Calu3 (cell line): Measurements from ENCODE around the gene NTNG2. TPM values are rescaled to one million over a fixed set of nuclear protein-coding genes. Genes with fewer than 3 reads are reported as not detected.

Source experiments
- BruUV-seq: library from RNA; stranded (reverse); fragments of 400-500 nt; replicated peaks from 2 replicates; lab custom pipeline; 2021; lab: Mats Ljungman, UMichigan
- CTCF ChIA-PET: fragments of 300-600 bp; sonication (Branson Sonifier 250); formaldehyde crosslinking; loops from one replicate; lab custom pipeline; 2022; ENCODE audit warnings: antibody characterized with exemption; lab: Charles Lee
- DNase-seq: peaks from one replicate; pipeline ENCODE4 v3.0.0; 2022
- H3K27ac Mint-ChIP-seq: one replicate; pipeline ENCODE4 v1.8.0; 2022; ENCODE audit warnings: mixed read lengths; ENCODE audit not compliant: unreplicated experiment
- H3K27me3 Mint-ChIP-seq: one replicate; pipeline ENCODE4 v1.8.0; 2022; ENCODE audit warnings: mixed read lengths; ENCODE audit not compliant: unreplicated experiment
- H3K36me3 Mint-ChIP-seq: one replicate; pipeline ENCODE4 v1.8.0; 2022; ENCODE audit warnings: mild to moderate bottlenecking, moderate library complexity, mixed read lengths; ENCODE audit not compliant: insufficient read depth, unreplicated experiment
- H3K4me1 Mint-ChIP-seq: one replicate; pipeline ENCODE4 v1.8.0; 2022; ENCODE audit warnings: mild to moderate bottlenecking, low read depth, mixed read lengths; ENCODE audit not compliant: unreplicated experiment
- H3K4me3 Mint-ChIP-seq: one replicate; pipeline ENCODE4 v1.8.0; 2022; ENCODE audit warnings: mild to moderate bottlenecking, low read depth, moderate library complexity, mixed read lengths; ENCODE audit not compliant: unreplicated experiment
- H3K9me3 Mint-ChIP-seq: one replicate; pipeline ENCODE4 v1.8.0; 2022; ENCODE audit warnings: low read depth, mixed read lengths; ENCODE audit not compliant: unreplicated experiment
- intact Hi-C: fragments of 100-400 bp; cut with micrococcal nuclease; formaldehyde crosslinking; loops from one replicate; pipeline ENCODE4 v1.10.0; 2022; ENCODE audit not compliant: unreplicated experiment
- total RNA-seq: library from RNA; stranded (reverse); gene quantifications from 2 replicates; pipeline ENCODE4 v1.2.3, GENCODE V29; 2022
- TF ChIP-seq, protein P1 (sequence below): fragments of 200-600 bp; IDR thresholded peaks from one replicate; pipeline ENCODE4 v1.8.0; 2022; ENCODE audit warnings: antibody characterized with exemption; ENCODE audit not compliant: unreplicated experiment

Gene NTNG2
- total RNA-seq, 1 experiment from 2014 or later = not detected

DNA sequence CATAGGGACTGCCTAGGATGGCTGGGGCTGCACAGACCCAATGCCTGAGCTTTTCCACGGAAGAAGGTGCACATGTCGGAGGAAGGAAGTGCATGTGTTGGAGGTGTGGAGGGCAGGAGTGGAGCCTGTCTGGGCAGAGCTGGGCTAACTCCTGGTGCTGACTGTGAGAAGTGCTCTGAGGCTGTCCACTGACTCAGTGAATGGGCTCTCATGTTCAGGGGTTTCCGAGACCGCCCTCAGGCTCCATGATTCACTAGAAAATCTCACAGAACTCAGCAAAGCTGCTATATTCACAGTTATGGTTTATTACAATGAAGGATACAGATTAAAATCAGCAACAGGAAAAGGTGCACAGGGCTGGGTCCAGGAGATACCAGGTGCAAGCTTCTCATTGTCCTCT lies 37.2 kb downstream of the NTNG2 start:
- Mint-ChIP-seq H3K4me3 (no peak overlapping the region), H3K4me1 (no peaks in the 10 kb centered on the region), H3K27me3 (peaks cover 55% of the 10 kb centered on the region), H3K36me3 (no peaks in the 10 kb centered on the region), H3K27ac (no peak overlapping the region), H3K9me3 (no peaks in the 10 kb centered on the region)
- no TSS peak for BruUV-seq
- CTCF ChIA-PET = no interaction called here
- TF ChIP-seq, protein P1, sequence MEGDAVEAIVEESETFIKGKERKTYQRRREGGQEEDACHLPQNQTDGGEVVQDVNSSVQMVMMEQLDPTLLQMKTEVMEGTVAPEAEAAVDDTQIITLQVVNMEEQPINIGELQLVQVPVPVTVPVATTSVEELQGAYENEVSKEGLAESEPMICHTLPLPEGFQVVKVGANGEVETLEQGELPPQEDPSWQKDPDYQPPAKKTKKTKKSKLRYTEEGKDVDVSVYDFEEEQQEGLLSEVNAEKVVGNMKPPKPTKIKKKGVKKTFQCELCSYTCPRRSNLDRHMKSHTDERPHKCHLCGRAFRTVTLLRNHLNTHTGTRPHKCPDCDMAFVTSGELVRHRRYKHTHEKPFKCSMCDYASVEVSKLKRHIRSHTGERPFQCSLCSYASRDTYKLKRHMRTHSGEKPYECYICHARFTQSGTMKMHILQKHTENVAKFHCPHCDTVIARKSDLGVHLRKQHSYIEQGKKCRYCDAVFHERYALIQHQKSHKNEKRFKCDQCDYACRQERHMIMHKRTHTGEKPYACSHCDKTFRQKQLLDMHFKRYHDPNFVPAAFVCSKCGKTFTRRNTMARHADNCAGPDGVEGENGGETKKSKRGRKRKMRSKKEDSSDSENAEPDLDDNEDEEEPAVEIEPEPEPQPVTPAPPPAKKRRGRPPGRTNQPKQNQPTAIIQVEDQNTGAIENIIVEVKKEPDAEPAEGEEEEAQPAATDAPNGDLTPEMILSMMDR = no peak
- DNase-seq = no peak
- intact Hi-C loops = no loop called here

DNA sequence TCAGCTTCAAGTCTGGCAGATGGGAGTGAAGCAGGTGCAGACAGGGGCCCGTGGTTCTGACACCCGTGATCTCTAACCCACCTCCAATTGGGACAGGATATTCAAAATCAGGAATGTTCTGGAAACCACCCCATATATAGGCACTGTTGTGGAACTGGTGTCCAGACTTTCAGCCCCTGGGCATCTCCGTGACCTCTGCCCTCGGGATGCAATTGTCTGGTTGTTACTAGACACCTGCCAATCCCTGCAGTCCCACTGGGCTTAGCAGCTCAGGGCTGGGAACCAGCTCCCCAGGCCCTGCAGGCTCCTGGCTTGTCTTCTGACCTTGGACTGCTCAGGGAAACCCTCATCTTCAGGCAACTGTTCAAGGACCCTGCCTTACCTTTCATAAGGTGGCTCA lies 38.8 kb downstream of the NTNG2 start:
- Mint-ChIP-seq H3K9me3 (no peaks in the 10 kb centered on the region), H3K27me3 (peaks cover 72% of the 10 kb centered on the region), H3K4me1 (no peaks in the 10 kb centered on the region), H3K36me3 (no peaks in the 10 kb centered on the region), H3K4me3 (no peak overlapping the region), H3K27ac (no peak overlapping the region)
- intact Hi-C loops = no loop called here
- DNase-seq = no peak
- BruUV-seq = no TSS peak
- CTCF ChIA-PET = no interaction called here
- TF ChIP-seq, protein P1 = no peak

DNA sequence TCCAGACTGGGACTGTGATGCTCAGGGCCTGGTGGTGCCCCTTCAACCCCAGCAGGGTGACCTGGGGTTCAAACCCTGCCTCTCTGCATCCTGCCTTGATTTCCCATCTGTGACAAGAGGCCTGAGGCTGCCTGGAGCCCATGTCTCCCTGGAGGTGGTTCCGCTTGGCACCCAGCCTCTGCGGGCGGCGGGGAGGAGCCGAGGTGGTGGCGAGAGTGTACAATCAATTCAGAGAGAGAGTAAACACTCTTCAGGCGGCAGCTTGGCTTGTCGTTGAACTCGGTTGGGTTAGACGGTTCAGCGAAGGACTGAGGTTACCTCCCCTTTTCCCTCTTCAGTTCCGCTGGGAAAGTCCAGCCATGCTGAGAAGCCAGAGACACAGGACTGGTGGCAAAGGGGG lies 39.3 kb downstream of the NTNG2 start:
- TF ChIP-seq, protein P1 = no peak
- DNase-seq = no peak
- H3K27me3 Mint-ChIP-seq = peaks cover 72% of the 10 kb centered on the region
- intact Hi-C loops = no loop called here
- no peaks in the 10 kb centered on the region for H3K4me1 Mint-ChIP-seq
- CTCF ChIA-PET = no interaction called here
- BruUV-seq = no TSS peak
- no peaks in the 10 kb centered on the region for H3K36me3 Mint-ChIP-seq
- no peak overlapping the region for H3K4me3 Mint-ChIP-seq
- H3K27ac Mint-ChIP-seq = no peak overlapping the region
- H3K9me3 Mint-ChIP-seq = no peaks in the 10 kb centered on the region

DNA sequence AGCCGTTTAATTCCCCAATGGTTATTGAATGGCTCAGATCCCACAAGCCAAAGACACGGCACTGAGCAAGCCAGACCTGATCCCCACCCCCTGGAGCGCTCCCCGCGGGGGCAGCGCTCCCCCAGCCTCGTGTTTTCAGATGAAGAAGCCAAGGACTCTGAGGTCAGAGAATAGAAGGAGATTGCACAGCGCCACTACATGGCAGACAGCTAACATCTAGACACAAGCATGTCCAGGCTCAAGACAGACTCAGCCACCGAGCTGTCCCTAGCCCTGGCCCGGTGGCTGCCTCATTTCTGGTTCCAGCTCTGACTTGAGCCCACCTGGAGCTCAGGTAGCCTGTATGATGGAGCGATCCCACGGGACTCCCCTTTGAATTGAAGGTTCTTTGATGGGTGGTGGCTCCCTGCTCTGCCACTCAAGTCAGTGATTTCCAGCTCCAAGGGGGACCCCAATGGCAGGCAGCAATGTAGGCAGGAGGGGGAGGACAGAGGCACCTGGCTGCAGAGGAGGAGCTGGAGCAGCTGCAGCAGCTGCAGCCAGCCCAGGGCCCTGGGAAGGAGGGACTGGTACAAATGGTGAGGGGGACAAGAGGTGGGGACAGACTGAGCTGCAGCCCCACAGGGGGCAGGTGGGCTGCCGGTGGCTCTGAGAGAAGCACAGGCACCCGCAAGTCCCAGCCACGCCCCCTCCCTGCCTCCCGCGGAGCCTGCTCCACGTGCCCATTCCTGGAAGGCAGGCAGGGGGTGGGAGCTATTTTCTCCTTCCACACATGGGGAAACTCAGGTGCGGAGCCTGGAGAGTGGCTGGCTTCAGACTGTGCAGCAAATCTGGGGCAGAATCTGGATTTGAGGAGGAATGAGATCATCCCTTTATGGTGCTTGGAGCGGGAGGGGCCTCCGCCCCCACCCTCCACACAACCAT lies 40.2 kb downstream of the NTNG2 start:
- H3K4me3 Mint-ChIP-seq = no peak overlapping the region
- CTCF ChIA-PET = interaction anchor here (0.6 kb wide), 2 partner anchors 322 to 828 kb away, joined by 3 read pairs; no protein-coding TSS in a partner anchor
- TF ChIP-seq, protein P1 = no peak
- H3K4me1 Mint-ChIP-seq = no peaks in the 10 kb centered on the region
- no peak overlapping the region for H3K27ac Mint-ChIP-seq
- intact Hi-C loops = no loop called here
- H3K27me3 Mint-ChIP-seq = peaks cover 76% of the 10 kb centered on the region
- no peaks in the 10 kb centered on the region for H3K9me3 Mint-ChIP-seq
- no peak for DNase-seq
- H3K36me3 Mint-ChIP-seq = no peaks in the 10 kb centered on the region
- no TSS peak for BruUV-seq
